H1 (cell line): Measurements from ENCODE around the gene MAML3. TPM values are rescaled to one million over a fixed set of nuclear protein-coding genes. Genes with fewer than 3 reads are reported as not detected.

Experiments used
- BRCA1 ChIP-seq: IDR thresholded peaks from 2 replicates; pipeline ENCODE4 v1.6.1; 2012; ENCODE audit warnings: low read depth, low read length, improper control_type of control experiment
- EGR1 ChIP-seq: IDR thresholded peaks from 2 replicates; pipeline ENCODE4 v1.6.1; 2011; ENCODE audit warnings: low read depth, low read length, borderline replicate concordance
- KDM4A ChIP-seq: IDR thresholded peaks from one replicate; pipeline ENCODE4 v1.7.1; 2012; ENCODE audit warnings: low read depth, mild to moderate bottlenecking, moderate library complexity, low read length, inconsistent platforms; ENCODE audit not compliant: severe bottlenecking
- KDM5A ChIP-seq: fragments of 200-600 bp; IDR thresholded peaks from 2 replicates; pipeline ENCODE4 v1.7.1; 2012; ENCODE audit warnings: mild to moderate bottlenecking, low read length, inconsistent platforms, mixed read lengths
- SAP30 ChIP-seq: fragments of 300-600 bp; sonication (generic); IDR thresholded peaks from 2 replicates; pipeline ENCODE4 v1.7.1; 2012; ENCODE audit warnings: low read length, moderate library complexity, mild to moderate bottlenecking, inconsistent platforms; ENCODE audit not compliant: insufficient read depth, insufficient replicate concordance
- SIN3A ChIP-seq, 2 experiments: IDR thresholded peaks in 1 of 2; conservative IDR thresholded peaks in 1 of 2; 2 replicates each; pipeline ENCODE4 v1.6.1; 2011 to 2012; ENCODE audit warnings: low read length in 2 of 2, improper control_type of control experiment in 1 of 2, low read depth in 1 of 2, mild to moderate bottlenecking in 1 of 2
- ZNF274 ChIP-seq: IDR thresholded peaks from 2 replicates; pipeline ENCODE4 v1.7.0; 2012; ENCODE audit warnings: low read length, borderline replicate concordance; ENCODE audit errors: extremely low read depth
- polyA plus RNA-seq, 7 experiments: library from polyadenylated mRNA; depleted of rRNA in 3 of 7; stranded (reverse) in 5 of 7; unstranded in 2 of 7; fragments of >200 nt in 5 of 7; fragments of 200-250 nt in 2 of 7; gene quantifications; 1 replicate in 5 of 7; 2 replicates in 1 of 7; 4 replicates in 1 of 7; pipeline versions ENCODE4 v1.2.1 to v1.2.3, GENCODE V29; 2011 to 2013; ENCODE audit warnings: missing spikeins in 2 of 7, mixed read lengths in 2 of 7
- total RNA-seq: library from RNA; stranded (reverse); fragmentation: NEBNext Ultra II Directional; extraction: Animal tissue kit (Norgen Biotek cat#: 25700); gene quantifications from 2 replicates; pipeline ENCODE4 v1.2.1, GENCODE V29; 2021
- TF ChIP-seq, protein P1 (sequence below): fragments of 300-600 bp; sonication (generic); IDR thresholded peaks from 2 replicates; pipeline ENCODE4 v1.7.1; 2012; ENCODE audit warnings: low read length, moderate library complexity, mild to moderate bottlenecking, inconsistent platforms; ENCODE audit not compliant: insufficient replicate concordance
- TF ChIP-seq, protein P2 (sequence below): IDR thresholded peaks from 2 replicates; pipeline ENCODE4 v1.6.1; 2011; ENCODE audit warnings: low read depth, mild to moderate bottlenecking, low read length; ENCODE audit not compliant: insufficient read depth
- TF ChIP-seq, protein P3 (sequence below): IDR thresholded peaks from 2 replicates; pipeline ENCODE4 v1.6.1; 2012; ENCODE audit warnings: inconsistent platforms

Gene MAML3
- total and polyA plus RNA-seq, 2 of the 8 experiments (the other 6 are each of a cell fraction or from before 2014, with no cell fraction given): 2.1 to 5.7 TPM

DNA sequence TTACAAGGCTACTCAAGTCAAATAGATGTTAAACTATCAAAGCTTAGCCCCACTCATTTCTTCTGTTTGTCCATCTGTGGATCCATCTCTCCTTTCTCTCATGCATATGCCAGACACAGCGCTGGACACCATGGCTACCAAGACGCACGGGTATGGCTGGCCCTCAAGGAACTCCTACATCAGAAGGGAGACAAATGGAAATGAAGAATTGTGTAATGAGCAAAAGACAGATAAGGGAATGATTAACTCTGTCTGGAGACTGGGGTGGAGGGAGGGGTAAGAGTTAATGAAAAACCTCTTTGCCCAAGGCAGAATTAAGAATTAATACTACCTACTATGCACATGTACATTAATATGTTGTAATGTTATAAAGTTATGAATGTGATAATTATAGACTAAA is 400.3 kb downstream of the MAML3 start (continued):
- TF ChIP-seq, protein P1, sequence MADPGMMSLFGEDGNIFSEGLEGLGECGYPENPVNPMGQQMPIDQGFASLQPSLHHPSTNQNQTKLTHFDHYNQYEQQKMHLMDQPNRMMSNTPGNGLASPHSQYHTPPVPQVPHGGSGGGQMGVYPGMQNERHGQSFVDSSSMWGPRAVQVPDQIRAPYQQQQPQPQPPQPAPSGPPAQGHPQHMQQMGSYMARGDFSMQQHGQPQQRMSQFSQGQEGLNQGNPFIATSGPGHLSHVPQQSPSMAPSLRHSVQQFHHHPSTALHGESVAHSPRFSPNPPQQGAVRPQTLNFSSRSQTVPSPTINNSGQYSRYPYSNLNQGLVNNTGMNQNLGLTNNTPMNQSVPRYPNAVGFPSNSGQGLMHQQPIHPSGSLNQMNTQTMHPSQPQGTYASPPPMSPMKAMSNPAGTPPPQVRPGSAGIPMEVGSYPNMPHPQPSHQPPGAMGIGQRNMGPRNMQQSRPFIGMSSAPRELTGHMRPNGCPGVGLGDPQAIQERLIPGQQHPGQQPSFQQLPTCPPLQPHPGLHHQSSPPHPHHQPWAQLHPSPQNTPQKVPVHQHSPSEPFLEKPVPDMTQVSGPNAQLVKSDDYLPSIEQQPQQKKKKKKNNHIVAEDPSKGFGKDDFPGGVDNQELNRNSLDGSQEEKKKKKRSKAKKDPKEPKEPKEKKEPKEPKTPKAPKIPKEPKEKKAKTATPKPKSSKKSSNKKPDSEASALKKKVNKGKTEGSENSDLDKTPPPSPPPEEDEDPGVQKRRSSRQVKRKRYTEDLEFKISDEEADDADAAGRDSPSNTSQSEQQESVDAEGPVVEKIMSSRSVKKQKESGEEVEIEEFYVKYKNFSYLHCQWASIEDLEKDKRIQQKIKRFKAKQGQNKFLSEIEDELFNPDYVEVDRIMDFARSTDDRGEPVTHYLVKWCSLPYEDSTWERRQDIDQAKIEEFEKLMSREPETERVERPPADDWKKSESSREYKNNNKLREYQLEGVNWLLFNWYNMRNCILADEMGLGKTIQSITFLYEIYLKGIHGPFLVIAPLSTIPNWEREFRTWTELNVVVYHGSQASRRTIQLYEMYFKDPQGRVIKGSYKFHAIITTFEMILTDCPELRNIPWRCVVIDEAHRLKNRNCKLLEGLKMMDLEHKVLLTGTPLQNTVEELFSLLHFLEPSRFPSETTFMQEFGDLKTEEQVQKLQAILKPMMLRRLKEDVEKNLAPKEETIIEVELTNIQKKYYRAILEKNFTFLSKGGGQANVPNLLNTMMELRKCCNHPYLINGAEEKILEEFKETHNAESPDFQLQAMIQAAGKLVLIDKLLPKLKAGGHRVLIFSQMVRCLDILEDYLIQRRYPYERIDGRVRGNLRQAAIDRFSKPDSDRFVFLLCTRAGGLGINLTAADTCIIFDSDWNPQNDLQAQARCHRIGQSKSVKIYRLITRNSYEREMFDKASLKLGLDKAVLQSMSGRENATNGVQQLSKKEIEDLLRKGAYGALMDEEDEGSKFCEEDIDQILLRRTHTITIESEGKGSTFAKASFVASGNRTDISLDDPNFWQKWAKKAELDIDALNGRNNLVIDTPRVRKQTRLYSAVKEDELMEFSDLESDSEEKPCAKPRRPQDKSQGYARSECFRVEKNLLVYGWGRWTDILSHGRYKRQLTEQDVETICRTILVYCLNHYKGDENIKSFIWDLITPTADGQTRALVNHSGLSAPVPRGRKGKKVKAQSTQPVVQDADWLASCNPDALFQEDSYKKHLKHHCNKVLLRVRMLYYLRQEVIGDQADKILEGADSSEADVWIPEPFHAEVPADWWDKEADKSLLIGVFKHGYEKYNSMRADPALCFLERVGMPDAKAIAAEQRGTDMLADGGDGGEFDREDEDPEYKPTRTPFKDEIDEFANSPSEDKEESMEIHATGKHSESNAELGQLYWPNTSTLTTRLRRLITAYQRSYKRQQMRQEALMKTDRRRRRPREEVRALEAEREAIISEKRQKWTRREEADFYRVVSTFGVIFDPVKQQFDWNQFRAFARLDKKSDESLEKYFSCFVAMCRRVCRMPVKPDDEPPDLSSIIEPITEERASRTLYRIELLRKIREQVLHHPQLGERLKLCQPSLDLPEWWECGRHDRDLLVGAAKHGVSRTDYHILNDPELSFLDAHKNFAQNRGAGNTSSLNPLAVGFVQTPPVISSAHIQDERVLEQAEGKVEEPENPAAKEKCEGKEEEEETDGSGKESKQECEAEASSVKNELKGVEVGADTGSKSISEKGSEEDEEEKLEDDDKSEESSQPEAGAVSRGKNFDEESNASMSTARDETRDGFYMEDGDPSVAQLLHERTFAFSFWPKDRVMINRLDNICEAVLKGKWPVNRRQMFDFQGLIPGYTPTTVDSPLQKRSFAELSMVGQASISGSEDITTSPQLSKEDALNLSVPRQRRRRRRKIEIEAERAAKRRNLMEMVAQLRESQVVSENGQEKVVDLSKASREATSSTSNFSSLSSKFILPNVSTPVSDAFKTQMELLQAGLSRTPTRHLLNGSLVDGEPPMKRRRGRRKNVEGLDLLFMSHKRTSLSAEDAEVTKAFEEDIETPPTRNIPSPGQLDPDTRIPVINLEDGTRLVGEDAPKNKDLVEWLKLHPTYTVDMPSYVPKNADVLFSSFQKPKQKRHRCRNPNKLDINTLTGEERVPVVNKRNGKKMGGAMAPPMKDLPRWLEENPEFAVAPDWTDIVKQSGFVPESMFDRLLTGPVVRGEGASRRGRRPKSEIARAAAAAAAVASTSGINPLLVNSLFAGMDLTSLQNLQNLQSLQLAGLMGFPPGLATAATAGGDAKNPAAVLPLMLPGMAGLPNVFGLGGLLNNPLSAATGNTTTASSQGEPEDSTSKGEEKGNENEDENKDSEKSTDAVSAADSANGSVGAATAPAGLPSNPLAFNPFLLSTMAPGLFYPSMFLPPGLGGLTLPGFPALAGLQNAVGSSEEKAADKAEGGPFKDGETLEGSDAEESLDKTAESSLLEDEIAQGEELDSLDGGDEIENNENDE: no peak
- no peak for TF ChIP-seq BRCA1
- TF ChIP-seq KDM4A: no peak
- no peak for TF ChIP-seq SIN3A (conservative IDR thresholded peaks at IDR 0.05 in 1 of 2, IDR thresholded peaks at IDR 0.05 in 1 of 2; ENCODE audit: low read depth in 1 of 2, low read length in 2 of 2)
- TF ChIP-seq KDM5A: no peak
- no peak for TF ChIP-seq EGR1
- no peak for TF ChIP-seq ZNF274
- TF ChIP-seq, protein P2, sequence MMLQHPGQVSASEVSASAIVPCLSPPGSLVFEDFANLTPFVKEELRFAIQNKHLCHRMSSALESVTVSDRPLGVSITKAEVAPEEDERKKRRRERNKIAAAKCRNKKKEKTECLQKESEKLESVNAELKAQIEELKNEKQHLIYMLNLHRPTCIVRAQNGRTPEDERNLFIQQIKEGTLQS: no peak
- TF ChIP-seq, protein P3, sequence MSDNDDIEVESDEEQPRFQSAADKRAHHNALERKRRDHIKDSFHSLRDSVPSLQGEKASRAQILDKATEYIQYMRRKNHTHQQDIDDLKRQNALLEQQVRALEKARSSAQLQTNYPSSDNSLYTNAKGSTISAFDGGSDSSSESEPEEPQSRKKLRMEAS: no peak
- no peak for TF ChIP-seq SAP30
